Muscle layer of duodenum (tissue), 2 donors: Measurements from ENCODE around the gene MRC2.

Source experiments
- H3K27ac ChIP-seq: one replicate; pipeline ENCODE4 v1.7.0; 2013; ENCODE audit warnings: mild to moderate bottlenecking, low read length
- H3K27me3 ChIP-seq: one replicate; pipeline ENCODE4 v1.7.0; 2013; ENCODE audit warnings: low read depth, mild to moderate bottlenecking, control low read depth, low read length
- H3K36me3 ChIP-seq, 2 donors: one replicate each; pipeline ENCODE4 v1.7.0; 2013; ENCODE audit warnings: low read length in 2 of 2, control low read depth in 1 of 2, mild to moderate bottlenecking in 1 of 2; ENCODE audit not compliant: insufficient read depth in 2 of 2, control insufficient read depth in 1 of 2
- H3K4me1 ChIP-seq, 2 donors: one replicate each; pipeline ENCODE4 v1.7.0; 2013; ENCODE audit warnings: low read length in 2 of 2, mild to moderate bottlenecking in 2 of 2, control low read depth in 1 of 2, moderate library complexity in 1 of 2; ENCODE audit not compliant: insufficient read depth in 2 of 2, control insufficient read depth in 1 of 2
- H3K4me3 ChIP-seq, 2 donors: one replicate each; pipeline ENCODE4 v1.7.0; 2013; ENCODE audit warnings: low read length in 2 of 2, low read depth in 1 of 2, mild to moderate bottlenecking in 1 of 2
- H3K9me3 ChIP-seq, 2 donors: one replicate each; pipeline ENCODE4 v1.7.0; 2013; ENCODE audit warnings: low read length in 2 of 2, control low read depth in 1 of 2, mild to moderate bottlenecking in 1 of 2; ENCODE audit not compliant: control insufficient read depth in 1 of 2
- donor health status: healthy.

Gene MRC2

DNA sequence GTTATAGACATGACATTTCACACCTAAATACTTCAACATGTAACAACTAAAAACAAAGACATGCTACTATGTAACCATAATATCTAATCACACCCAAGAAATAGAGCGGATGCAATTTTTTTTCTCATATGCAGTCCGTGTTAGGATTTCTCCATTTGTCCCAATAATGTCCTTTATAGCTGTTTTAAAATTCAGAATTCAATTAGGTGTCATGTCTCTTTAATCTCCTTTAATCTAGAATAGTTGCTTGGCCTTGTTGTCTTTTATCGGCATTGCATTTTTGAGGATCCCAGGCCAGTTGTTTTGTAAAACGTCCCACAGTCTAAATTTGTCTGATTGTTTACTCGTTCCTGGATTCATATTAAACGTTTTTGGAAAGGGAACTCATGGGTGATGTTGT lies 14.5 kb downstream of the MRC2 start:
- Histone ChIP-seq H3K27me3 (no peaks in the 10 kb centered on the region), H3K36me3 (no peaks in the 10 kb centered on the region), H3K27ac (no peak overlapping the region), H3K9me3 (no peaks in the 10 kb centered on the region), H3K4me3 (no peak overlapping the region), H3K4me1 (no peaks in the 10 kb centered on the region)

DNA sequence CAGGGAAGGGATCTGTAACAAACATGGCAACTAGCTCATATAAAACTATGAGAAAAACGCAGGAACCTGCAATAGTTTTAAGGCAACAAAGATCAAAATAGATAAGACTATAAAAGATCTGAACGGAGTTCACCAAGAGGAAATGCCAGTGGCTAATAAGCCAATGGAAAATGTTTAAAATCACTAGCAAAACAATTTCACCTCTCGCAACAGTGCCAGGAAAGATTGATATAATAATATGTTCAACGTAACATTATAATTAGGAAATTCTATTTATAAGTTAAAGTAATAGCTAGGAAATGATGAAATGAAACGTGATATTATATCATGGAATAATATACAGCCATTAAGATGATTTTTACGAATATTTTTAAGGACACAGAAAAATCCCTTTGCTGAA lies 16.0 kb downstream of the MRC2 start:
- Histone ChIP-seq H3K4me1 (no peaks in the 10 kb centered on the region), H3K27ac (no peak overlapping the region), H3K36me3 (no peaks in the 10 kb centered on the region), H3K9me3 (no peaks in the 10 kb centered on the region), H3K27me3 (no peaks in the 10 kb centered on the region), H3K4me3 (no peak overlapping the region)

DNA sequence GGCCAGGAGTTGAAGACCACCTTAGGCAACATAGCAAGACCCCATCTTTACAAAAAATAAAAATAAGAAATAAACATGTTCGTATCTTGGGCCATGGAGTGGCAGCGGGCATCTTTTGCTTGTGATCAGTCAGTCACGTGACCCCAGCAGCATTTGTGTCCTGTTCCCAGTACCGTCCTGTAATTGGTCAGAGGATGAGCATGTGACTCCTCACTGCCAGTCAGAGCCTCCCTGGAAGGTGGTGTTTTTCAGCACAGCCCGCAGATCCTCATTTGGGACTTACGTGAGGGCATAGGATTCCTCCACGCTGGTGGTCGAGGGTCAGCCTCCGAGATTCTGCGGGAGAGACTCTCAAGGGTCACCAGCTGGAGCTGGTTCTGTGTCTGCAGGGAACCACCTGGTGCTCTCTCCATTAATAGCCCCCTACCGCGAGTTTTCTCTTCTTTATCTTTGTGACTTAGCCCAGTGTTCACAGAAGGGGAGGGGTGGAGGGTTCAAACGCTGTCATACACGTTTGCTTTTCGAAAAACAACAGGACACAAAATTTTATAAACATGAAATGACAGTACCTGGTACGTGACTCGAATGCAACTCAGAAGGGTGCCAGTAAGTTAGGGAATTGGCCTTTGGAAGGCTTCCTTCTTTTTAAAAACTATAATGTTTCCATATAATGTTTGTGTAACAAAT lies 17.2 kb downstream of the MRC2 start:
- no peak overlapping the region for H3K27ac ChIP-seq
- H3K36me3 ChIP-seq = no peaks in the 10 kb centered on the region
- H3K4me1 ChIP-seq = peaks cover 0 to 4% of the 10 kb centered on the region in 2 donors
- H3K4me3 ChIP-seq = no peak overlapping the region
- H3K27me3 ChIP-seq = no peaks in the 10 kb centered on the region
- no peaks in the 10 kb centered on the region for H3K9me3 ChIP-seq

DNA sequence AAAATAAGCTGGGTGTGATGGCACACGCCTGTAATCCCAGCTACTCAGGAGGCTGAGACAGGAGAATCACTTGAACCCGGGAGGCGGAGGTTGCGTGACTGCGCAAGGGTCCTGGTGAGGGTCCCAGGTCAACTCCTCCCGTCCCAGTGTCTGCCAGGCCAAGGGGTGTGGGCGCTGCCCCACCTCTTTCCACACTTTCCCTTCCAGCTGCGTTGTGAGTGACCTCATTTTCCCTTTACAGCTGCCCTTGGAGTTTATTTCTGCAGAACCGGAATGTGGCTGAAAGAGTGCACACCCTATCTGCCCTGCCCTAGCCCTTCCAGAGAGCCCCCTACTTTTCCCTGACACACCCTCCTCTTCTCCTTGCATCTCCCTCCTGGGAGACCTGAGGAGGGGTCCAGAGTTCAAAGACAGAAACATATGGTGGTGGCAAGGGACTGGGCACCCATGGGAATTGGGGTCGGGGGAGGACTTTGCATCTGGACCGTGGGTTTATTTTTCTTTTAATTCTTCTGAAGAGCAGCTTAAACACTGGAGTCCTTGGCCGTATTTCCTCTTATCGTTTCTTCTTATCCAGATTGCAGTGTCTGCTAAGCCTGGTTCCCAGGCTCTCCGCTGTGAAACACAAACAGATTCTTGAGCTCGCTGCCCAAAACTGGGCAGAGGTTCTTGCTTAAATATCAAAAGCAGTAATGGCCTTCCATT lies 20.9 kb downstream of the MRC2 start:
- Histone ChIP-seq H3K9me3 (no peaks in the 10 kb centered on the region), H3K36me3 (no peaks in the 10 kb centered on the region), H3K27me3 (no peaks in the 10 kb centered on the region), H3K4me1 (peaks cover 0 to 12% of the 10 kb centered on the region in 2 donors), H3K27ac (no peak overlapping the region), H3K4me3 (no peak overlapping the region)

DNA sequence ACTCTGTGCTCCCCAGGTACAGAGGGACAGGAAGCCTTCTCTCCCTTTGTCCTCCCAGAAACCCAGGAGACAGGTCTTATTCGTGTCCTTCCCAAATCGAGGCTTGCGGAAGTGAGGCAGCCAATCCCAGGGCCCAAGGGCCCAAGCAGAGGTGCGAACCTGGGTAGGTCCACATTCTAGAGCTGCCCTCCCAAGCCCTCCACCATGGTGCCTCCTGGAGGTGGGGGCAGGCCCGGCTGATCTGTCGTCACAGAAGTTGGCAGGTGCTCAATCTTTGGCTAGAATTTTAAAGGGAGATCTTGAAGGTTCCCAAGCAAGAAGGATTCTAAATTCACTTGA lies 21.5 kb downstream of the MRC2 start:
- Histone ChIP-seq H3K9me3 (no peaks in the 10 kb centered on the region), H3K27ac (no peak overlapping the region), H3K4me3 (no peak overlapping the region), H3K36me3 (no peaks in the 10 kb centered on the region), H3K27me3 (no peaks in the 10 kb centered on the region), H3K4me1 (peaks cover 0 to 17% of the 10 kb centered on the region in 2 donors)

DNA sequence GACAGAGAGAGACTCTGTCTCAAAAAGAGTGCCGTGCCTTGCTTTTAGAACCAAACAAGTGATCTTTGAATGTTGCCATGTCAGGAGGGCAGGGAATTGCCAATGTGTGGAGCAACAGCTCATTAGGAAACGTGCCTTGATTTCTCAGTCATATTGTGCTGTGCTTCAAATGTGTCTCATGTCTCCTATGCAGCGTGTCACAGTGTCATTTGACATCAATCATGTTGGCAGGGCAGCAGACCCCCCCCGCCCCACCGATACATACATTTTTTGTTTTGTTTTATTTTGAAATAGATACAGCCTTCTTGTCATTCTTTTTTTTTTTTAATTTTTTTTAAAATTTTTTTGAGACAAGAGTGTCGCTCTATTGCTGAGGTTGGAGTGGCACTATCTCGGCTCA lies 22.1 kb downstream of the MRC2 start:
- no peaks in the 10 kb centered on the region for H3K36me3 ChIP-seq
- H3K9me3 ChIP-seq = no peaks in the 10 kb centered on the region
- H3K4me1 ChIP-seq = peaks cover 0 to 20% of the 10 kb centered on the region in 2 donors
- no peak overlapping the region for H3K27ac ChIP-seq
- H3K4me3 ChIP-seq = no peak overlapping the region
- H3K27me3 ChIP-seq = no peaks in the 10 kb centered on the region

DNA sequence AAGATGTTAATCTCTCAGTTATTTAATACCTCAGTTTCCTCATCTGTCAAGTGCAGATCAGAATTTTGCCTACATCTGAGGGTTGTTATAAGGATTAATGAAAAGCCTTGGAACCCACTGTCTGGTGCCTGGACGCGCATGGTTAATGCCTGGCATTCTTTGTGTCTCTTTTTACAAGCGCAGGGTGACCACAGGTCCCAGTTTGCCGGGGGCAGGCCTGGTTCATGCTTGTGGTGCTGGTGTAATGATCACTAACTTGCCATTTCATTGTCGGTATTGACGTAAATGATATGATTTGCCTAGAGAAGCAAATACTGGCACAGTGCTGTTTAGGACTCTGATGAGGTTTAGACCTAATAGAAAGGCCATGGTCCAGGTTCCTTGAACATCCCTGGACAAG lies 23.1 kb downstream of the MRC2 start:
- H3K27ac ChIP-seq = no peak overlapping the region
- peaks cover 0 to 20% of the 10 kb centered on the region in 2 donors for H3K4me1 ChIP-seq
- no peaks in the 10 kb centered on the region for H3K36me3 ChIP-seq
- no peak overlapping the region for H3K4me3 ChIP-seq
- no peaks in the 10 kb centered on the region for H3K27me3 ChIP-seq
- H3K9me3 ChIP-seq = no peaks in the 10 kb centered on the region

DNA sequence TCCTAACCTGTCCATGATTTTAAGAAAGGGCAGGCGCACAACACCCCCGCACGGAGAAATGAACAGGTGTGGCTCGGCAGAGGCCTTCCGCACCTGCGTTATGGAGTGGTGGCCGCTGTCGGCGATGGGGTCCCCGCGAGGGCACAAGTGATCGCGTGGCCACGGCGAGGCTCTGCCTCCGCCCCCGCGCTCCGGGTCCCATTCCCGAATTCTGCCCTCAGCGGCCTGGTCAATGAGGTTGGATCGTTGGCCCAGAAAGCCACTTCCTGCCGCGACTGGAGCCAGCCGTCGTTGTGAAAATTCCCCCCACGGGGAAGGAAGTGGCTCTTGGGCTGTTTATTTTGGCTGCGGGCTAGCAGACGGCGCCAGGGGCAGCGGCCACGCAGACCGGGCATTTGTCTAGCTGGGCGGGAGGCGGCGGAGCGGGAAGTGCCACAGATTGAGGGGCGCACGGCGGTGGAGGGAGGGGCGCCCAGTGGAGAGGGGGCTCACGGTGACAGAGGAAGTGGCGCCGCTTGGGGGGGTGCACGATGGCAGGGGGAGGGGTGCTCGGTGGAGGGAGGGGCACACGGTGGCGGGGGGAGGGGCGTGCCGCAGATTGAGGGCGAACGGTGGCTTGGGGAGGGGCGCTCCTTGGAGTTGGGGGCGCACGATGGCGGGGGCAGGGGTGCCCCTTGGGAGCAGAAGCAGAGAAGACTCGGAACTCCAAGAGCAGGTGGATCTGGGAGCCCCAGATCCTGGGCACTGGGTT lies 25.0 kb downstream of the MRC2 start:
- no peak overlapping the region for H3K27ac ChIP-seq
- H3K4me1 ChIP-seq = peaks cover 0 to 20% of the 10 kb centered on the region in 2 donors
- H3K36me3 ChIP-seq = no peaks in the 10 kb centered on the region
- H3K9me3 ChIP-seq = no peaks in the 10 kb centered on the region
- peak overlapping the region; percentile 46 to 65 for H3K4me3 ChIP-seq
- no peaks in the 10 kb centered on the region for H3K27me3 ChIP-seq

DNA sequence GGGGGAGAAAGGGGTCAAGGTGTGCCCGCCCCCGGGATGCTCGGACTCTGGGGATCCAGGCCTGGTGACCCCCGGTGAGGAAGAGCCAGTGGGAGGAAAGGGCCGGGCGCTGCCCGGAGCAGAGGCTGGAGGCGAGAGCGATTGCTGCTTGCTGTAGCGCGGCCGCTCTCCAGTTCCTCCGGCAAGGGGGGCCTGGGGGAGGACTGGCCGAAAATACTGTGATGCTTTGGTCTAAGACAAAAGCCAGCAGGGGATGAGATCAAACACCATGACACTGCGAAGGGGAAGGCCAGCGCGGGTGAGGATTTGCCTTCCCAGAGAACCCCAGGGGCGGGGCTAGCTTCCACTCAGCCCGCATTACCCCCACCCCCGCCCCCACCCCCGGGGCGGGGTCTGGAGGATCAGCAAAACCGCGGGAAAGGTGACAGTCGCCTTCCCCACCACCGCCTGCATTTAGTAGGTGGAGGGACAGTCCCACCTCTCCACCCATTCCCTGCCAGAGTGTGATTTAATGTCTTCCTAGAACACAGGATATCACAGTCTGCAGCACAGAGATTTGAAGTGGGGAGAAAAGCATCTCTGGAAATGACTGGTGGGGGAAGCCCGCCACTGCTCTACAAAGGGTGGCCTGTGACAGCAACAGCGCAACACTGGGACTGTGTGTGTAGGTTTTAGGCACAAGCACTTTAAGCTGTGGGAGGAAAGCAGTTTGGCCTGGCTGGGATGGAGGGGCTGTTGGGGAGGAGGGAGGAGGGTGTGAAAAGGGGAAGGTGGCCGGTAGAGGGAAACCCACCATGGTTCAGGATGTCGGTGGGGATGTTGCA lies 25.7 kb downstream of the MRC2 start:
- Histone ChIP-seq H3K4me1 (peaks cover 0 to 20% of the 10 kb centered on the region in 2 donors), H3K27me3 (no peaks in the 10 kb centered on the region), H3K9me3 (no peaks in the 10 kb centered on the region), H3K4me3 (peak overlapping the region; percentile 46 to 65), H3K36me3 (no peaks in the 10 kb centered on the region), H3K27ac (no peak overlapping the region)

DNA sequence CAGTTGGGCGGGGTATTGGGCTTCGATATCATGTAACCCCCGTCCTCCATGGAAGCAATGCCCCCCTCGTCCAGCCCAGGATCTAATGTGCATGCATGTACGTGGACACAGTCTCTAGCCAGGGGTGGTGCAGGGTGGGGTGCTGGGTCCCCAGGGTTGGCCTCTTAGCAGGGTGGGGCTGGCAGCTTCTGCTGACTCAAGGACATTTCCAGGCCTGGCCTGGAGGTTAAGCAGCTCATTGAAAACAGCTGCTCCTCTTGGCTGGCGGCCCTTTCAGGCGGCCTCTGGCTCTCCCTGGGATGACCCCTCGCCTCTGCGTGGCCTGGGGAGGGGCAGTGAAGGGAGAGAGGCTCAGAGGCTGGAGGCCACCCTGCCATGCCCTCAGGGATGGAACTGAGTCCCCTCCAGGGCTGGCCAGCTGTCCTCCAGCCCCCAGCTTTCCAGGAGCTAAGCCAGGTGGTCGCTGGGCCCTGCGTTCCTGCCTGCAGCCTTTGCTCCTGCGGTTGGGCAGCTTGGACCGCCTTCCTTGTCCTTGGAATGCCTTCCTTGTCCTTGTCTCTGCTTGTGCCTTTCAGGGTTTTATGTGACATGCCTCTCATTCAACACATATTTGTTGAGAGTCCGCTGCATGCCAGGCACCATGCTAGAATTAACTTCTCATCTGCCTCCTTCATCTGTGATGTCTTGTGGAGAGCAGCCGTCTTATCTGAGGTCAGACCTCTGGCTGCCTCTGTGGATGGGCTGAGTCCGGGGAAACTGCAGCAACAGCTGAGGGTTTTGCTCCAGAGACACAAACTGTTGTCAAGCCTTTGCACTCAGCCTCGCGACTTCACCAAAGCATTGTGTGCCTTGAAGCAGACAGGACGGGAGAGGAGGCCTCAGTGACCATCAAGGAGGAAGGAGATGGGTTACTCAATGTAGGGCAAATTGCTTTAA lies 26.6 kb downstream of the MRC2 start:
- Histone ChIP-seq H3K4me1 (peaks cover 0 to 17% of the 10 kb centered on the region in 2 donors), H3K36me3 (no peaks in the 10 kb centered on the region), H3K27ac (no peak overlapping the region), H3K9me3 (no peaks in the 10 kb centered on the region), H3K4me3 (peak overlapping the region in 1 of 2 donors; percentile 65), H3K27me3 (no peaks in the 10 kb centered on the region)
